HEK293 (cell line): ENCODE results near the gene AFG1L.

Experiments used
- CTCF ChIA-PET: fragments of 350-600 bp; formaldehyde crosslinking; extraction: SDS; loops from one replicate; lab custom pipeline; 2021; ENCODE audit warnings: antibody characterized with exemption; lab: Yijun Ruan, JAX
- POLR2A ChIA-PET: fragments of 300-600 bp; formaldehyde crosslinking; extraction: SDS; loops from one replicate; lab custom pipeline; 2020; ENCODE audit warnings: antibody characterized with exemption, inconsistent platforms; lab: Yijun Ruan, JAX
- H3K27ac ChIP-seq: fragments of 200-500 bp; sonication (Bioruptor generic); 2 replicates; pipeline ENCODE4 v1.5.1; 2014; ENCODE audit warnings: low read depth, low read length, control low read depth, inconsistent platforms; ENCODE audit errors: extremely low read depth
- H3K36me3 ChIP-seq, 2 experiments: fragments of 200-500 bp in 1 of 2; sonication (Bioruptor generic) in 1 of 2; 1 replicate in 1 of 2; 2 replicates in 1 of 2; pipeline ENCODE4 v1.5.1; 2014 to 2017; ENCODE audit warnings: inconsistent platforms in 2 of 2, low read length in 2 of 2; ENCODE audit not compliant: control insufficient read depth in 2 of 2, insufficient read depth in 1 of 2
- H3K4me1 ChIP-seq: fragments of 200-500 bp; sonication (Bioruptor generic); 2 replicates; pipeline ENCODE4 v1.5.1; 2014; ENCODE audit warnings: mild to moderate bottlenecking, low read length, inconsistent platforms; ENCODE audit not compliant: control insufficient read depth, insufficient read depth
- H3K4me3 ChIP-seq: 2 replicates; pipeline ENCODE4 v1.5.1; 2011; ENCODE audit warnings: low read depth, mild to moderate bottlenecking, control low read depth, low read length, moderate library complexity
- H3K9me3 ChIP-seq: fragments of 200-500 bp; sonication (Bioruptor generic); 2 replicates; pipeline ENCODE4 v1.5.1; 2014; ENCODE audit warnings: low read depth, low read length, inconsistent platforms; ENCODE audit not compliant: control insufficient read depth, insufficient read depth
- BCL11A ChIP-seq: fragments of 450-650 bp; formaldehyde crosslinking; IDR thresholded peaks from 2 replicates; pipeline ENCODE4 v1.5.1; 2016; ENCODE audit warnings: low read depth, missing biosample characterization, missing genetic modification characterization
- HOXC10 ChIP-seq: sonication (generic); formaldehyde crosslinking; IDR thresholded peaks from 2 replicates; pipeline ENCODE4 v1.8.1; 2023; ENCODE audit warnings: mild to moderate bottlenecking, missing genetic modification reagents
- HOXD13 ChIP-seq: sonication (generic); formaldehyde crosslinking; IDR thresholded peaks from 2 replicates; pipeline ENCODE4 v1.8.0; 2022; ENCODE audit warnings: missing genetic modification reagents, borderline replicate concordance
- KLF9 ChIP-seq: fragments of 450-650 bp; formaldehyde crosslinking; IDR thresholded peaks from 2 replicates; pipeline ENCODE4 v1.5.1; 2016; ENCODE audit warnings: missing biosample characterization, missing genetic modification characterization, low read depth
- SALL2 ChIP-seq: fragments of 450-650 bp; formaldehyde crosslinking; IDR thresholded peaks from 2 replicates; pipeline ENCODE4 v1.5.0; 2017; ENCODE audit warnings: missing biosample characterization, mild to moderate bottlenecking, missing genetic modification characterization, borderline replicate concordance
- WT1 ChIP-seq: fragments of 450-650 bp; formaldehyde crosslinking; IDR thresholded peaks from 2 replicates; pipeline ENCODE4 v1.5.1; 2016; ENCODE audit warnings: missing biosample characterization, missing genetic modification characterization
- YY1 ChIP-seq: fragments of 450-650 bp; formaldehyde crosslinking; IDR thresholded peaks from 2 replicates; pipeline ENCODE4 v1.5.1; 2018; ENCODE audit warnings: missing biosample characterization, missing genetic modification characterization
- ZBTB21 ChIP-seq: fragments of 450-650 bp; formaldehyde crosslinking; IDR thresholded peaks from 2 replicates; pipeline ENCODE4 v1.5.1; 2017; ENCODE audit warnings: missing biosample characterization, missing genetic modification characterization
- ZFP69B ChIP-seq: fragments of 450-650 bp; formaldehyde crosslinking; IDR thresholded peaks from 2 replicates; pipeline ENCODE4 v1.5.1; 2016; ENCODE audit warnings: missing biosample characterization, missing genetic modification characterization
- ZNF138 ChIP-seq: fragments of 450-650 bp; formaldehyde crosslinking; IDR thresholded peaks from 2 replicates; pipeline ENCODE4 v1.5.1; 2016; ENCODE audit warnings: missing biosample characterization, missing genetic modification characterization, borderline replicate concordance
- ZNF2 ChIP-seq: fragments of 450-650 bp; formaldehyde crosslinking; IDR thresholded peaks from 2 replicates; pipeline ENCODE4 v1.5.1; 2016; ENCODE audit warnings: missing biosample characterization, missing genetic modification characterization
- ZNF211 ChIP-seq: fragments of 450-650 bp; formaldehyde crosslinking; IDR thresholded peaks from 2 replicates; pipeline ENCODE4 v1.5.1; 2016; ENCODE audit warnings: low read depth, missing biosample characterization, missing genetic modification characterization
- ZNF239 ChIP-seq: fragments of 450-650 bp; formaldehyde crosslinking; IDR thresholded peaks from 2 replicates; pipeline ENCODE4 v1.5.1; 2016; ENCODE audit warnings: missing biosample characterization, missing genetic modification characterization
- ZNF302 ChIP-seq: fragments of 450-650 bp; formaldehyde crosslinking; IDR thresholded peaks from 2 replicates; pipeline ENCODE4 v1.5.1; 2016; ENCODE audit warnings: missing biosample characterization, missing genetic modification characterization, low read depth
- ZNF354C ChIP-seq: fragments of 450-650 bp; formaldehyde crosslinking; IDR thresholded peaks from 2 replicates; pipeline ENCODE4 v1.5.1; 2016; ENCODE audit warnings: missing biosample characterization, missing genetic modification characterization, low read depth, borderline replicate concordance
- ZNF391 ChIP-seq: fragments of 450-650 bp; formaldehyde crosslinking; IDR thresholded peaks from 2 replicates; pipeline ENCODE4 v1.5.1; 2016; ENCODE audit warnings: low read depth, missing biosample characterization, missing genetic modification characterization, borderline replicate concordance
- ZNF473 ChIP-seq: fragments of 450-650 bp; formaldehyde crosslinking; IDR thresholded peaks from 2 replicates; pipeline ENCODE4 v1.5.1; 2017; ENCODE audit warnings: missing biosample characterization, missing genetic modification characterization
- ZNF529 ChIP-seq: fragments of 450-650 bp; formaldehyde crosslinking; IDR thresholded peaks from 2 replicates; pipeline ENCODE4 v1.5.1; 2017; ENCODE audit warnings: missing genetic modification characterization, missing biosample characterization; ENCODE audit not compliant: insufficient replicate concordance
- ZNF561 ChIP-seq: fragments of 450-650 bp; IDR thresholded peaks from 2 replicates; pipeline ENCODE4 v1.5.1; 2018; ENCODE audit warnings: missing biosample characterization, missing genetic modification characterization, borderline replicate concordance
- ZNF600 ChIP-seq: fragments of 450-650 bp; formaldehyde crosslinking; IDR thresholded peaks from 2 replicates; pipeline ENCODE4 v1.5.1; 2016; ENCODE audit warnings: missing biosample characterization, missing genetic modification characterization
- ZNF626 ChIP-seq: fragments of 450-650 bp; sonication (Bioruptor Pico); formaldehyde crosslinking; IDR thresholded peaks from 2 replicates; pipeline ENCODE4 v1.5.1; 2018; ENCODE audit warnings: missing biosample characterization, missing genetic modification characterization, inconsistent platforms
- ZNF707 ChIP-seq: fragments of 450-650 bp; formaldehyde crosslinking; IDR thresholded peaks from 2 replicates; pipeline ENCODE4 v1.5.1; 2016; ENCODE audit warnings: missing biosample characterization, missing genetic modification characterization
- TF ChIP-seq, protein P1 (sequence below): sonication (generic); formaldehyde crosslinking; IDR thresholded peaks from 2 replicates; pipeline ENCODE4 v1.8.1; 2022; ENCODE audit warnings: mild to moderate bottlenecking, moderate library complexity, missing genetic modification reagents
- TF ChIP-seq, protein P2 (sequence below): fragments of 450-650 bp; formaldehyde crosslinking; IDR thresholded peaks from 2 replicates; pipeline ENCODE4 v1.5.1; 2016; ENCODE audit warnings: missing biosample characterization, missing genetic modification characterization
- TF ChIP-seq, protein P3 (sequence below): fragments of 450-650 bp; formaldehyde crosslinking; IDR thresholded peaks from 2 replicates; pipeline ENCODE4 v1.5.1; 2016; ENCODE audit warnings: missing biosample characterization, missing genetic modification characterization, low read depth

AFG1L gene

DNA sequence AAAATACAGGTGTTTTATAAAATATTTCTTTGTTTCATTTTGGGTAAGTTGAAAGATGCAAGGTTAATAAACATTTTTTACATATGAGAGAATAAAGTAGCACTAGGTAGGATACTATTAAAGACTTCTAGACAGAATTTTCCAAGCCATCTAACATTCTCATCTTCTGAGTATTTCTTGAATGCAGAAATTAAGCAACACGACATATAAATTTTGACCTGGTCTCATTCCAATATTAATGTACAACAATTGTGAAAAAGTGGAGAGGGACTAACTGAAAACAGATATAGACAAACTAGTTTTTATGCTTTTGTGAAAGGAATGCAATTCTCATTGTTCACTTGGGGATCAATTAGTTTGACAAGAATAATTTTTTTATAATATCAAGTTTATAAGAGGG, 254.4 kb downstream of the AFG1L start (continued):
- TF ChIP-seq, protein P1, sequence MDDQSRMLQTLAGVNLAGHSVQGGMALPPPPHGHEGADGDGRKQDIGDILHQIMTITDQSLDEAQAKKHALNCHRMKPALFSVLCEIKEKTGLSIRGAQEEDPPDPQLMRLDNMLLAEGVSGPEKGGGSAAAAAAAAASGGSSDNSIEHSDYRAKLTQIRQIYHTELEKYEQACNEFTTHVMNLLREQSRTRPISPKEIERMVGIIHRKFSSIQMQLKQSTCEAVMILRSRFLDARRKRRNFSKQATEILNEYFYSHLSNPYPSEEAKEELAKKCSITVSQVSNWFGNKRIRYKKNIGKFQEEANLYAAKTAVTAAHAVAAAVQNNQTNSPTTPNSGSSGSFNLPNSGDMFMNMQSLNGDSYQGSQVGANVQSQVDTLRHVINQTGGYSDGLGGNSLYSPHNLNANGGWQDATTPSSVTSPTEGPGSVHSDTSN (CRISPR knock-in tag): no peak
- no peak for TF ChIP-seq WT1 (tag by site-specific recombination)
- TF ChIP-seq ZNF561: no peak
- TF ChIP-seq ZNF529 (tag by site-specific recombination): no peak
- TF ChIP-seq HOXD13 (CRISPR knock-in tag): no peak
- no peak for TF ChIP-seq SALL2 (tag by site-specific recombination)

- Histone ChIP-seq H3K27ac (no peak overlapping the region), H3K4me3 (no peak overlapping the region), H3K9me3 (no peaks in the 10 kb centered on the region), H3K4me1 (no peaks in the 10 kb centered on the region), H3K36me3 (no peaks in the 10 kb centered on the region)
- TF ChIP-seq ZNF600 (tag by site-specific recombination): no peak
- TF ChIP-seq ZNF302 (tag by site-specific recombination): no peak
- no peak for TF ChIP-seq KLF9
- TF ChIP-seq HOXC10 (CRISPR knock-in tag): no peak
- no peak for TF ChIP-seq ZBTB21 (tag by site-specific recombination)
- no peak for TF ChIP-seq ZNF138 (tag by site-specific recombination)
- TF ChIP-seq, protein P2, sequence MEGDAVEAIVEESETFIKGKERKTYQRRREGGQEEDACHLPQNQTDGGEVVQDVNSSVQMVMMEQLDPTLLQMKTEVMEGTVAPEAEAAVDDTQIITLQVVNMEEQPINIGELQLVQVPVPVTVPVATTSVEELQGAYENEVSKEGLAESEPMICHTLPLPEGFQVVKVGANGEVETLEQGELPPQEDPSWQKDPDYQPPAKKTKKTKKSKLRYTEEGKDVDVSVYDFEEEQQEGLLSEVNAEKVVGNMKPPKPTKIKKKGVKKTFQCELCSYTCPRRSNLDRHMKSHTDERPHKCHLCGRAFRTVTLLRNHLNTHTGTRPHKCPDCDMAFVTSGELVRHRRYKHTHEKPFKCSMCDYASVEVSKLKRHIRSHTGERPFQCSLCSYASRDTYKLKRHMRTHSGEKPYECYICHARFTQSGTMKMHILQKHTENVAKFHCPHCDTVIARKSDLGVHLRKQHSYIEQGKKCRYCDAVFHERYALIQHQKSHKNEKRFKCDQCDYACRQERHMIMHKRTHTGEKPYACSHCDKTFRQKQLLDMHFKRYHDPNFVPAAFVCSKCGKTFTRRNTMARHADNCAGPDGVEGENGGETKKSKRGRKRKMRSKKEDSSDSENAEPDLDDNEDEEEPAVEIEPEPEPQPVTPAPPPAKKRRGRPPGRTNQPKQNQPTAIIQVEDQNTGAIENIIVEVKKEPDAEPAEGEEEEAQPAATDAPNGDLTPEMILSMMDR (tag by site-specific recombination): no peak
- no peak for TF ChIP-seq YY1 (tag by site-specific recombination)
- no peak for TF ChIP-seq ZNF626 (tag by site-specific recombination)
- TF ChIP-seq ZNF391: no peak
- no peak for TF ChIP-seq ZNF2 (tag by site-specific recombination)
- no peak for TF ChIP-seq BCL11A
- TF ChIP-seq ZNF473: no peak
- TF ChIP-seq ZNF707 (tag by site-specific recombination): no peak
- no peak for TF ChIP-seq ZNF211 (tag by site-specific recombination)
- TF ChIP-seq ZFP69B (tag by site-specific recombination): no peak
- TF ChIP-seq ZNF239 (tag by site-specific recombination): no peak
- no peak for TF ChIP-seq ZNF354C (tag by site-specific recombination)
- TF ChIP-seq, protein P3, sequence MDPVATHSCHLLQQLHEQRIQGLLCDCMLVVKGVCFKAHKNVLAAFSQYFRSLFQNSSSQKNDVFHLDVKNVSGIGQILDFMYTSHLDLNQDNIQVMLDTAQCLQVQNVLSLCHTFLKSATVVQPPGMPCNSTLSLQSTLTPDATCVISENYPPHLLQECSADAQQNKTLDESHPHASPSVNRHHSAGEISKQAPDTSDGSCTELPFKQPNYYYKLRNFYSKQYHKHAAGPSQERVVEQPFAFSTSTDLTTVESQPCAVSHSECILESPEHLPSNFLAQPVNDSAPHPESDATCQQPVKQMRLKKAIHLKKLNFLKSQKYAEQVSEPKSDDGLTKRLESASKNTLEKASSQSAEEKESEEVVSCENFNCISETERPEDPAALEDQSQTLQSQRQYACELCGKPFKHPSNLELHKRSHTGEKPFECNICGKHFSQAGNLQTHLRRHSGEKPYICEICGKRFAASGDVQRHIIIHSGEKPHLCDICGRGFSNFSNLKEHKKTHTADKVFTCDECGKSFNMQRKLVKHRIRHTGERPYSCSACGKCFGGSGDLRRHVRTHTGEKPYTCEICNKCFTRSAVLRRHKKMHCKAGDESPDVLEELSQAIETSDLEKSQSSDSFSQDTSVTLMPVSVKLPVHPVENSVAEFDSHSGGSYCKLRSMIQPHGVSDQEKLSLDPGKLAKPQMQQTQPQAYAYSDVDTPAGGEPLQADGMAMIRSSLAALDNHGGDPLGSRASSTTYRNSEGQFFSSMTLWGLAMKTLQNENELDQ (tag by site-specific recombination): no peak
- ChIA-PET CTCF (interaction anchor here (1.0 to 7.3 kb wide), 6 partner anchors 8 to 523 kb away, joined by 3 to 73 read pairs (median 6); no protein-coding TSS in a partner anchor), POLR2A (interaction anchor here (1.7 kb wide), 1 partner anchor 11 kb away, joined by 5 read pairs; the partner anchor contains the start of gene FOXO3)
Observed at GRCh38 chr6:108549741-108550140, 254.9 kb downstream of the AFG1L start.
